Measurements from ENCODE around the gene C8G.

Gene C8G

GRCh38 chr9:136934277-136934676 lies 10.8 kb upstream of the C8G start:
- no peak for DNase-seq (ENCODE audit: extremely low read depth, low read depth)
- no peak for TF ChIP-seq CTCF (IDR thresholded peaks at IDR 0.05; ENCODE audit: low read depth, low read length, missing control alignments)

GRCh38 chr9:136935651-136936050 lies 9.4 kb upstream of the C8G start:
- no peak for TF ChIP-seq CTCF (IDR thresholded peaks at IDR 0.05; ENCODE audit: low read depth, low read length, missing control alignments)
- DNase-seq (ENCODE audit: extremely low read depth, low read depth), result no peak
- no peak overlapping the region for H3K4me3 ChIP-seq (replicated peaks; ENCODE audit: low read depth, low read length)

More at GRCh38 chr9:136934277-136934676, 10.8 kb upstream of the C8G start:
- H3K4me3 ChIP-seq (replicated peaks; ENCODE audit: low read depth, low read length), result no peak overlapping the region

GRCh38 chr9:136936645-136937170 lies 8.3 kb upstream of the C8G start:
- H3K4me3 ChIP-seq (replicated peaks; ENCODE audit: low read depth, low read length), result no peak overlapping the region
- no peak for TF ChIP-seq CTCF (IDR thresholded peaks at IDR 0.05; ENCODE audit: low read depth, low read length, missing control alignments)
- no peak for DNase-seq (ENCODE audit: extremely low read depth, low read depth)

- TF ChIP-seq CTCF (IDR thresholded peaks at IDR 0.05; ENCODE audit: low read depth, low read length, missing control alignments), result no peak
- DNase-seq (ENCODE audit: extremely low read depth, low read depth), result no peak
- H3K4me3 ChIP-seq (replicated peaks; ENCODE audit: low read depth, low read length), result no peak overlapping the region
Observed at GRCh38 chr9:136937186-136938001, 7.6 kb upstream of the C8G start.

- H3K4me3 ChIP-seq (replicated peaks; ENCODE audit: low read depth, low read length), result no peak overlapping the region
- no peak for TF ChIP-seq CTCF (IDR thresholded peaks at IDR 0.05; ENCODE audit: low read depth, low read length, missing control alignments)
- DNase-seq (ENCODE audit: extremely low read depth, low read depth), result no peak
Observed at GRCh38 chr9:136939431-136939995, 5.5 kb upstream of the C8G start.

GRCh38 chr9:136939996-136940525 lies 5.0 kb upstream of the C8G start:
- no peak for TF ChIP-seq CTCF (IDR thresholded peaks at IDR 0.05; ENCODE audit: low read depth, low read length, missing control alignments)
- DNase-seq (ENCODE audit: extremely low read depth, low read depth), result no peak
- no peak overlapping the region for H3K4me3 ChIP-seq (replicated peaks; ENCODE audit: low read depth, low read length)

Data from HFF-Myc (cell line).